Stimulated activated CD8-positive, alpha-beta memory T cell treated with anti-CD3 and anti-CD28 coated beads, Interleukin-15, amount 100 ng/mL, for 4 hours (primary cell): Measurements from ENCODE around the gene ACSBG1.

Experiments
- DNase-seq, 2 donors: peaks; one replicate each; pipeline ENCODE4 v3.0.0-alpha.2; 2020; ENCODE audit warnings: low read depth in 2 of 2

Gene ACSBG1

DNA sequence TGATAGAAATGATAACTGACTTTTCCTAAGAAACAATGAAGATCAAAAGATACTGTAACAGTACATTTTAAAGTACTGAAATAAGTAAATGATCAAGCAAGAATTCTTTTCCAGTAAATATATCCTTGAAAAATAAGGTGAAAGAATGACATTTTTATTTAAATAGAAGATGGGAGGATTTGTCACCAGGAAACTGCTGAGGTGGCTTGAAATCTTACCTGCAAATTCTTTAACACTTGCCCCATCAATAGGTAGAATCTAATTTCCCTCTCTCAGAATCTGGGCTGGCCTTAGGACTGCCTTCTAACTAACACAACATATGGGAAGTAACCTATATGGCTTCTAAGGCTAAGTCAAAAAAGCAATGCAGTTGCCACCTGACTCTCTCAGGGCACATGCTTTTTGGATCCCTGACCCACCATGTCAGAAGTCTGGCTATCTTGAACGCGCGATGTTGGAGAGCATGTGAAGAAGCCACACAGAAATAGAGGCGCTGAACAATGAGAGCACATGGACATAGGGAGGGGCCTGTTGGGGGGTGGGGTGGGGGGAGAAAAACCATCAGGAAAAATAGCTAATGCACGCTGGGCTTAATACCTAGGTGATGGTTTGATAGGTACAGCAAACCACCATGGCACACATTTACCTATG is 11.5 kb downstream of the ACSBG1 start:
- DNase-seq, result no peak

DNA sequence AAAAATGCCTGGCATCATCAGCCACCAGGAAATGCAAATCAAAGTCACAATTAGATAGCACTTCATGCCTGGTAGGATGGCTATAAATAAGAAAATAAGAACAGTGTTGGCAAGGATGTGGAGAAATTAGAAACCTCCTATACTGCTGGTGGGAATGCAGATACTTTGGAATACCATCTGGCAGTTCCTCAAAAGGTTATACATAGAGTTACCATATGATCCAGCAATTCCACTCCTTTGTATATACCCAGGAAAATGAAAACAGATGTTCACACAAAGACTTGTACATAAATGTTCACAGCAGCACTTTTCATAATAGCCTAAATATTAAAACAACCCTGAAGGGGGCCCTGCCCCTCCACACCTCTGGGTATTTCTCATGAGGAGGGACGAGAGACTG is 13.7 kb downstream of the ACSBG1 start:
- DNase-seq, result no peak

DNA sequence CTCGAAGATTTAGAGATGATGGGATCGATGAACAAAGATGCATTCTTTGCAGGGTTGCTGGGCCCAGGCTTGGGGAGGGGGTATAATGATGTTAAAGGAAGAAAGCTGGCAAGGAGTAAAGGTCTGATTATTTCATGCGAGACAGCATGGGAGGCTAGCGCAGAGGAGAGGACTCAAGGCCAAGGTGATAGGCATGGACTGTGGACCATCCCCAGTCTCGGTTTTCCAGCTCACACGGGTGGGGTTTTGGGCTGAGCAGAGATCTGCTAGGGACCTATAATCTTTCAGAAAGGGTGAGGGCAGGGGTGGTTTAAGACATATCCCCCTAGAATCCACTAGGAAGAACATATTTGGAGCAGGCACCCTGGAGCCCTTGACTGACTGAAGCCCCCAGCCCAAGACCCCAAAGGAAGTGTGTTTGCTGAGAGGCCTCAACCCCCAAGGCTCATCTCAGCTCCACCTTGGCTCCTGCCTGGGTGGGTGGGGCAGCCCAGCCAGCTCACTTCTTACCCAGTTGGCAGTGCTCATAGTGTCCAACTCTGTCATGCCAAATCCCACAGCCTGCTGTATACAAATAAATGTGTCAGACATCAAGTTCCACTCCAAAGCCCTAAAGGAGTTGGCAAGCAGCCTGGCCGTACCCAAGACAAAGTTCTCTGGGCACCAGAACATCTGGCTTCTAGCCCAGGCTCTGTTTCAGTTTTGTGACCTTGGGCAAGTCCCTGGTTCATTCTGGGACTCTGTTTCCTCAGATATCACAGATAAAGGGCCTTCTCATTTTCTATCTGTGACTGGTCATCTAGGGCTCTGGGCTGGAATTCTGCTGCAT is 17.9 kb downstream of the ACSBG1 start:
- DNase-seq, result no peak

DNA sequence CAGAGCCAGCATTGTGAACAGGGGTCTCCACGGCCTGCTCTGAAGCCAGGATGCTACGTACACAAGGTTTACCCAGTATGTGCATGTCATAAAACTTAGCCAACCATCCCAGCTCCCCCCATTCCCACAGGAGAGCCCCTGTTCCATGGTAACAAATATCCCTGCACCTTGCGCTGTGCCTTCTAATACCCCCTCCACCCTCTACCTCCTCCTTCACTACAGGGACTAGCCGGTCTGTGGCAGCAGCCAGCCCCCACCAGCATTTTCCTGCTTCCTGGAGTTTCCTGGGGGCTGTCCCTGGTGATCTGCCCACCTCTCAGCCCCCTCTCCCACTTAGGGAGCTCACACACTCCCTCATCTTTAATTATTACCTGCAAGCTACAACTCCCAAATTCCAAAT is 20.4 kb downstream of the ACSBG1 start:
- DNase-seq, result no peak

DNA sequence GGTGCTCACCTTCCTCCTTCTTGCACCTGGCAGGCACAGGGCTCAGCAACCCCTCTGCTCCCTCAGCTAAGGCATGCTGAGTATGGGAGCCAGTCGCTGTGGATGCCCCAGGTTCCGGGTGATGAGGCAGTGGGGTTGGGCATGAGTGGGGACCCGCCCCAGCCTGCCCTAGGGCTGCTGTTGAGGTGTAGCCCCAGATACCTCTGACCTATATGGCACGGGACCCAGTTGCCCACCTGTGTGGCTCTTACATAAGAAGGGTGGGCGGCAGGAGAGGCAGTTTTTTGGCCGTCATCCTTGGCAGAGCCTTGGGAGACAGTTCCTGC is 21.0 kb downstream of the ACSBG1 start:
- no peak for DNase-seq

DNA sequence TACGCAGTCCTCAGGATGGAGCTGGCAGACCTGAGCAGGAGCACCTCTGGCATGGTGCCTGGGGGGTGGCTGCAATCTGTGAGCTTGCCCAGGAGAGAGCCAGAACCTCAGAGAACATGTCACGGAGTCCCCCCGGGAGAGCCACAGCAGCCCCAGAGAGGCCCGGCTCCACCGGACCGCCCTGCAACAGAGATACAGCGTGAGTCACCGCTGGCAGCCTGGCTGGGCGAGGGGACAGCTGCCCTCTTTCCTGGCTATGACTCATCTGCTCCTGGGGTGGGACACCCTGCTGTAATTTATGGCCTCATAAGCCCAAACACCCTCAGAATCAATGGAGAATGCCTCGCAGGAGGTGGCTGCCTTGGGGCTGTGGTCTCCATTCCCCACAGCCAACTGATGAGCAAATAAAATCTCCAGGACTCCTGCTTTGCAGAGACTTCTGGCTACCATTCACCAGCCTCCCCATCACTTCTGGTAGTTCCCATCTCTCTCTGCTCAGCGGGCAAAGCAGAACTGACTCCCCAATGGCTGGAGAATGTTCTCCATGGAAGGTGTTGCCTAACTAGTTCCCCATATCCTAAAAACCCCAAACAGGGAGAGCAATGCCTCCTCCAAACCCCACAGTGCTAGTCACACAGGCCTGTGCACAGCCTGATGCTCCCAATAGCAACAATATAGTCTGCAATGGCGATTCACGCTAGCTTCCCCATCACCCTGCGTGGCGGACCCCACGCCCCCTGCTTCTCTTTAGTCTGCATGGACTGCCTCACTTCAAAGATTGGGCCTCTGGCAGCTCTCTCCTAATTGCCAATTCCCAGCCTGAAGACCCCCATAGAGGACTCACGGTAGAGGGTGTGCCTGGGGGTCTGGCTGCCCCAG is 21.6 kb downstream of the ACSBG1 start:
- DNase-seq, result no peak

DNA sequence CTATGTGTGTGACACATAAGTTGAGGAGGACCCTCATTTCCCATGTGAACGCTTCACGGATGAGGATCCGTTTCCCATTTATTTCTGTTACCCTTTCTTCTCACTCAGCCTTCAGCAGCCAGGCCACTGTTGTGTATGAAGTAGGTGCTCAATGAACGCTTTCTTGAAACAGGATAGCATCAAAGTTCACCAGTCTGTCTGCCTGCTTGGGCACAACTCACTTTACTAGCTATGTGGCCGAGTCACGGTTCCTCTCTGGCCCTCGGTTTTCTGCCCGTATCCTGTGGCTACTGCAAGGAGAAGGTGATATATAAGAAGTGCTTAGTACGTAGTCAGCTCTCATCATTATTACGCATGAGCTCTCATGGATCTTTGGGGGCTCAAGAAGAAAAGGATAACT is 22.4 kb downstream of the ACSBG1 start:
- DNase-seq, result no peak

DNA sequence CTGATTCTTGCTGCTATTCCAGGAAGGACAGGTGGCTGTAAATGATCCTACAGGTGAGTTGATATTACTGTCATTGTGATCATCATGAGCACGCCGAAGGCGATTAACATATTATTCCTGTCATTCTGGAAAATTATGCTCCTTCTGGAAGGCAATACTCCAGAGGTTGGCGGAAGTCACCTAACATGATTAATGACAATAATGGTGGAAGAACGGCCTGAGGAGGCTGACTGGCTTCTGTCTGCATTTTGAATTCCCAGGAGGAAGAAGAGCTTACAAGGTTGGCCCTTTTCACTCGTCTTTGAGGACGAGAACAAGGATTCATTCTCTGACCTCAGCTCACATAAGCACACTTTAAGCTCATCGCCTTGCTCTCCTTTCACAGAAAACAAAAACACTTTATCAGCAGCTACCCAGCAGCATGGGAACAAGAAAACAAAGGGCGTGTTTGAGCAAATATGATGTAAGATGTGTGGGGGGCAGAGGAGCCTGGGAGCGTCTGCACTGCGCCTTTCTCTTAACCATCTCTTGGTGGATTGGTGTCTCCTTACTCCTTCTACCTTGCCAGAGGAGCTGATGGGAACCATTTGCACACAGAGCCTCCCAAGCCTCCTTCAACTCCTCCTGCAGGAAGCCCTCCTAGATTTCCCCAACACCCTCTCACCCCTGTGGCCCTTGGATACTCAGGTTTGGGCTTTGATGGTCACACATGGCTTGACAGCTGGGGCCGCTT is 23.0 kb downstream of the ACSBG1 start:
- DNase-seq, result no peak

DNA sequence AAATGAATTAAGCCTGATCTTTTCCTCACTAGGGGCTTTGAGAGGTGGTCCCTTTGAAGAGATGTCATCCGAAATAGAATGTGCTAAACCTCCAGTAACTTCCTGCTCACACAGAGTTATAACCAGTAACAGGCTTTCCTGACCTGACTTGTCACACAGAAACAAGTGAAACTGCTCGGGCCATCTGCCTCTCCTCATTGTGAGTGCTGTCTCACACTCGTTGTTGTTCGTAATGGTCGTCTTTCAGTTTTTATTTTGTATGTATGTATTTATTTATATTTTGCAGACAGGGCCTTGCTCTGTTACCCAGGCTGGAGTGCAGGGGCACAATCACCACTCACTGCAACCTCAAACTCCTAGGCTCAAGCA is 24.0 kb downstream of the ACSBG1 start:
- DNase-seq, result no peak

DNA sequence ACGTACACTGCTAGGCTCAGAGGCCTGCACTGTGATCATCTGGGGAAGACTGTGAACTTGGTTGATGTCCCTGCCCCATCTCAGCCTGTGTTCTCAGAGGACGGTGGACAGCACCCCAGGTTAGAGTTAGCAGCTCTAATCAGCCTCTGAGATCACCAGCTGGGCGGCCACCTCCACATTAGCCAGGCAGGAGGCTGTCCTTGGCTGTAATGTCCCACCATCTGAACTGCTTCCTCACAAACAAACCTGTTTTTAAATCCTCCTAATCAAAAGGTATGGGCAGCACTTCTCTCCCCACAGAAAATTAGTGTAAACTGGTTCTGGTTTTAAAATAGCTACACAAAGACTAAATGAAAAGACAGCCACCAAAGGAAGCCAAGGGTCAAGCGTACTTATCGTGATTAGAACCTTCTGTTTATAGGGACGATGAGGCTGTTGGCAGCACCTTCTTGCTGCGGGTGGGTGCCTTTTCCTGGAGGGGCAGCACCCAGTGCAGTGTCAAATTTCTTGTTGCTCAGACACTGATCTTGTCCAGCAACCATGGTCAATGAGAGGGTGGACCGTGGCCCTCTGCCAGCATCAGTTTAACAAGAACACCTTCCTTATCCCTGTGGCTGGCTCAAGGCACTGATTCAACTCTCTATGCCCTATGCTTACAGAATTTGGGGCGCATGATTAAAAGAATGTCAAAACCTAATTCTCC is 24.6 kb downstream of the ACSBG1 start:
- no peak for DNase-seq

DNA sequence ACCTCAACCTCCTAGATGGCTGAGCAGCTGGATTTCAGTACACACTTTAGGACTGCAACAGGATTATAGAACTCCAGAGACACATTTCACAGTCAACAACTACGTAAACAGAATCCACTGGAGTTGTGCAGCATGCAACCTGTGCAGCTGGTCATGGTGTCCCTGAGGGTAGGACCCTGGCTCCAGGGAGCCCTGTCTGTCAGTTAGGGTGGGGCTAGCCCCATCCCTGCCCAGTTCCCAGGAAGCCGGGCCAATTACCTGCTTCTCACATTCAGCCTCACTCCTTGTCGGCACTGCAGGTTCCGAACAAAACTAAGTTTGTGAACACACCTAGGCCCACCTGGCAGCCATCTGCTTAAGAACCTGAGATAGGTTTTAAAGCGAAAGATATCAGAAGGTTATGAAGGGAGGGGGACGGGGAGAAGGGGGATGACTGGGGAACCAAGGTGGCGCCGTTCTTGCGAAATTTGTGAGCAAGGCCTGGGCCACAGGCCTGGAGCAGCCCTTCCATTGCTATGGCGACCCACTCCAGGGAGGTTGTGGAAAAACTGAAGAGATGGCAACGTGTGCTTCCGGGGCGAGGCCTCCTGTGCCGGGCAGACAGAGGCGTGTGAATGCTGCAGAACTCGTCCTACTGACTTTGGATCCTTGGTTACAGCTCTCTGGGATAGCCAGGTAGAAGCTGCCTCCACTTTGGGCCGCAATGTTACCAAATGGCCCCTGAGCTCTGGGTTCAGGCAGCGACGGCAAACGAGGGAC is 25.3 kb downstream of the ACSBG1 start:
- DNase-seq, result no peak

DNA sequence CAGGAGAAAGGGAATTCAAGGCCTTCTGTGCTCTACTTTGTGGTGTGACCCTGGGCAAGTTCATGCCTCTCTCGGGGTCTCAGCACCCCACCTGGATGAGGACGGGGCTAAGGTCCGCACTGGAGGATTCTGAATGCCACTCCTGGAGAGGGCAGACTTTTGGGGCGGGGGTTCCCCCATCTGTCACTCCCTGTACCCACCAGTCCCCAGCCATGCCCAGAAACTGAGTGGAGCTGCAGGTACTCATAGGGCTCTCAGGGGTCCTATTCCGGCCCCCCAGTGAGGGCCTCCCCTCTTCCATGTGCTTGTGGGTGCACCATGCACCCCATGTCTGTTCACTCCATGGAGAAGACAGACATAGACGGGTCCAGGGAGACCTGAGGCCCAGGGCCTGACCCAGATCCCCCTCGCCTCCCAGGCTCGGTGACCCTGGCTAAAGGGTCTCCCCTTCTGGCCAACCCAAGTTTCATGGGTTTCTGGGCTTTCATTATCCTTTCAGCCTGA is 26.0 kb downstream of the ACSBG1 start:
- DNase-seq, result no peak

DNA sequence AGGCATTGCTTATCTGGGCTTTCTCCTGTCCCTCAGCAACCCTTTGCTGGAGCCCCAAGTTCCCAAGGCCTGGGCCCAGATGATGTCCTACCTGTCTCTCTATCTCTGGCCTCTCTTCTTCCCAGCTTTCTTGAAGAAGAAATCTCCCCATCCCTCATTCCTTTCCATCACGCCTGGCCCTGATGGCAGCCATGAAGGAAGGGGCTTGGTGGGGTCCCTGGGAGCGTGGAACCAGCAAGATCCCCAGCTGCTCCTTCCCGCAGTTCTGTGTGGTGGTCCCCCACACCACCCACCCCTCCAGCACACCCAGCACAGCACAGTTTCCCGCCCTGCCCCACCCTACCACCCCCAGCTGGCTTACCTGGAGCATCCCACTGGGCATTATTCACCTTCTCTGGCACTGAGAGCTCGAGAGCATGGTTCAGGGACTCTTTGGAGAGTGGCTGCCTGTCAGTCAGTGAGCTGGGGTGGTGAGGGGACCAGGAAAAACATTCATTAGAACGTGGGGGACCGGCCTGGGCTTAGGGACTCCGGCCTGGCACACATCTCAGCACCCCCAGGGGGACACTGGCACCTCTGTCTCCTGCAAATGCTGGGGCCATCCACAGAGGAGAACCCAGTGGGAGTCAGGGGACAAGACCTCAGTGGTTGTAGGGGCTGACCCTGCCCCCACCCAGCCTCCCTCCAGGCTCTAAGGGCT is 26.6 kb downstream of the ACSBG1 start:
- no peak for DNase-seq

DNA sequence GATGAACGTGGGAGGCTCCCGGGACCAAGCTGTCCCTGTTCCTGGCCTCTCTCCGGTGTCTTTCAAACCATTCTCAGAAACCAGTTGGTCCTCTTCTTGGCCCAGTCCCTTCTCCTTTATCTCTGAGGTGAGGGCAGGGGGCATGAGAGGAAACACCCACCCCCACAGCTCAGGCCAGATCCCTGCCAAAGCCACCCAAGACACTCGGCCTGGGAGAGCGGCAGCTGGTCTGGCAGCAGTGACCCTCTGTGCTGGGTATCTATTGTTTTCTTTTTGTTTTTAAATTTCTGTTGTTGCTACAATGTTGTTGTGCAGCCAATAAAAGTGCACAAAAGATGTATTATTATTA is 27.3 kb downstream of the ACSBG1 start:
- DNase-seq, result no peak

DNA sequence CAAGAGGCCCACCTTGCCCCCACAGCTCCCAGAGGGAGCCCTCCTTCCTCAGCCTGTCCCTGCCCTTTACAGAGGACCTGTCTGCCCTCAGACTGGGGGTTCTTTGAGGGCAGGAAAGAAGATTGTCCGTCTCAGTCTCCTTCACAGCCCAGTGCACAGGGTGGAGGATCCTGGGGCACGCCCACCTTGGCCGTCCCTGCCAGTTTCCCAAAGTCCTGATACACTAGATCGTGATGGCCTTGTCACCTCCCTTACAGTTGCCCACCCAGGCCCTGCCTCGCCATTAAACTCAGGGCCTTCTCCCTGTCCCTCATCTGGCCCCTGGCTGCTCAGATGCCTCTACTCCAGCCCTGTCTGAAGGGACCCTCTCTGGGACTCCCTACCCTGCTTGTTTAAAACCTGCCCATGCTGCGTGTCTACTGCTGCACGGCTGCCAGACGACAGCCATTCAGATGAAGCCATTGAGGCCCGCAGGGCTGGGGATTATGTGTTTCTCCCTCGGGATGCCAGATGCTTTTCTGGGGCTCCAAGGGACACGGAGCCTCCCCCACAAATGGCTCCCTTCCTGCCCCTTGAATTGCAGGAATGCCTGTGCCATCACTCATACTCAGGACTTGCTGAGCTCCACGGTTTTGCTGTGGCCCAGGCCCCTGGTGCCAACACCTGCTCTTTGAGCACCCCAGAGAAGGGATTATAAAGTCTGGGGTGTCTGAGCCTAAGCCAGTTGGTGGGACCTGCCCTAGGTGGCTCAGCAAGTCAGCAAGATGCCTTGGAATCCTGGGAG is 27.8 kb downstream of the ACSBG1 start:
- DNase-seq, result no peak

DNA sequence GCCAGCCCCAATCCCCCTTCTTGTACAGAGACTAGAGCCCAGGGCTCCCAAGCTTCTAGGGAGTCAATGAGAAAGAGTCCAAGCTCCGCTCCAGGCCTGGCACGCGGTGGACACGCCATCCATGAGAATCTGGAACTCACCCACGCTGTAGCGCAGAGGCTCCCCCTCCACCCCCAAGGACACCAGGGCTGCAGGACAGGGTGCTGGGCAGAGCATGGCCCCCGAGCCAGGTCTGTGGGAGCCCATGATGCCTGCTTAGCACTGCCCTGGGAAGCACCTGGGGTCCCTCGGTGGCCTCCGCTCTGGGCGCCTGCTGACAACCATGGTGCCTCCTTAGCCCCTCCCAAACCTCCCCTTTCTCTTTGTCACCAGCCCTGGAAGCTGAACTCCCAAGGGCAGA is 28.5 kb downstream of the ACSBG1 start:
- DNase-seq, result no peak

DNA sequence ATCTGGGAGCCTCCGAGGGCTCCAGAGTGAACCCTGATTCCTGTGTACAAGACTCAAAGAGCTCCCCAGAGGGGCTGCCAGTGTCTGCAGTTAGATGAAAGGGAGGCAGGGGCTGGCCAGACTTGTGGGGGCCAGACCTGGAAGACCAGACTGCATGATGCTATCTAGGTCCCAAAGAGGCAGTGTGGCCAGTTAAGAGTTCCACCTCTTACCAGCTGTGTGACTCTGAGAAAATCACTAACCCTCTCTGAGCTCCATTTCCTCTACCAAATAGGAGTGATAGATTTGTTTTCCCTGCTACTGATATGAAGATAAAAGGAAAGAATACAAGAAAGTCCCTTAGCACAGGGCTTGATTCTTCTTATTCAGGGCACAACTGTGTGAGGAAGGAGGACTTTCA is 29.0 kb downstream of the ACSBG1 start:
- DNase-seq, result no peak

DNA sequence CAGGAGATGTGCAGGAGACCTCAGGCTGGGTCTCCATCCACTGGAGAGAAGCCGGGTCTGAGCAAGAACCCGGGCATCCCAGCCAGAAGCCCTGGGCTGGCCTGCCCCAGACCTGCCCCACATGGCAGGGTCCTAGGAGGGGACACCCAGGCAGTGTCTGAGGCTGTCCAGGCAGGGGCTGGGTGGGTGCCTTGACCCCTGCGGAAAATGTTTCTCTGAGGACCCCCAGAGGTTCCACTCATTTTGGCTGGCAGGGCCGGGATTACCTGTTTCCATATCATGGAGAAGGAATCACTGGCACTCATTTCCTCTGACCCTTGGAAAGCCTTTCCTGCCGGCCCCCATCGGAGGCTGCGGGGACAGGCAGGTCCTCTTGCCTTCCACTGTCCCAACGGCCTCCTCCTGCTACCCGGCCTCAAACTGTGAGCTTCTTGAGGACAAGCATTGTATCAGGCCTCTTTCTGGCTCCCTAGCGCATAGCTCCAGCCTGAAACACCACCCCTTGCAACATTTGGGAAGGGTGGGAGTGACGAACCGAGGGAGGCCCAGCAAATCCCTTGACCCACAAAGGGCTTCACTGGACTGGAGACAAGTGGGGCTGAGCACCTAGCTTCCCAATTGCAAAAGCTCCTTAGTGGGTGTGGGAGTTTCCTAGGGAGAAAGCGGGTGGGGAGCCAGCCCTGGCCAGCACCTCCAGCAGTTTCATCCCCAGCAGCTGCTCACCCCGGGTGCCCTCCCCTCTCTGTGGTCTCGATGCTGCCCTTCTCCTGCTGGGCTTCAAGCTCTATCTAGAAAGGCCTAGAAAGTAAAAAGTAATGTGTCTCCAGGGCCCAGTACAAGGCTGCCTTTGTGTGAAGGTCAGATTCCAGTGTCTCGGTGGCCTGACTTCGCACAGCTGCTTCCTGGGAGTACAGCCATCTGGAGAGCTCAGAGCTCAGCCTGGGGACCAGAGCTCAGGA is 29.7 kb downstream of the ACSBG1 start:
- DNase-seq, result no peak
